Measurements from ENCODE around the gene G6PC1.
"Not testable (repeated sequence)": the region's sequence is repeated elsewhere in the genome, so short reads cannot be mapped to it uniquely, and the experiment has no call there.

G6PC1 gene

GRCh38 chr17:42901535-42902229 is 1.1 kb downstream of the G6PC1 start:
- no peak for DNase-seq (ENCODE audit: low read depth)

DNA sequence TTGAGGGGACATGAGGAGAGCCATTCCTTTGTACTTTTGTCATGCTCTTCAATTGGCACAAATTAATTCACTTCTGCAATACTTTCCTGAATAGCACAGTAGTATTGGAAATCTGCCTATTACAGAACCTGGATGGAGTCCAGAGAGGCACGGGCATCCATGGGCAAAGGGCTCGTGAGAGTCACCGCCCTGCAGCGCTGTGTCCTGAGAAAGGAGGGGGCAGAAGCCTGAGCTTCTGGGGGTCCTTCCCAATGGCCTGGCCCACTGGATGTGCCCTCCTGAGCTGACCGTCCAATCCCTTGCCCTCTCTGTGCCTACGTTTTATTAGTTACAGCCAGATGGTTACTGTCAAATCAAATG is 3.5 kb downstream of the G6PC1 start:
- DNase-seq (ENCODE audit: low read depth), result no peak

DNA sequence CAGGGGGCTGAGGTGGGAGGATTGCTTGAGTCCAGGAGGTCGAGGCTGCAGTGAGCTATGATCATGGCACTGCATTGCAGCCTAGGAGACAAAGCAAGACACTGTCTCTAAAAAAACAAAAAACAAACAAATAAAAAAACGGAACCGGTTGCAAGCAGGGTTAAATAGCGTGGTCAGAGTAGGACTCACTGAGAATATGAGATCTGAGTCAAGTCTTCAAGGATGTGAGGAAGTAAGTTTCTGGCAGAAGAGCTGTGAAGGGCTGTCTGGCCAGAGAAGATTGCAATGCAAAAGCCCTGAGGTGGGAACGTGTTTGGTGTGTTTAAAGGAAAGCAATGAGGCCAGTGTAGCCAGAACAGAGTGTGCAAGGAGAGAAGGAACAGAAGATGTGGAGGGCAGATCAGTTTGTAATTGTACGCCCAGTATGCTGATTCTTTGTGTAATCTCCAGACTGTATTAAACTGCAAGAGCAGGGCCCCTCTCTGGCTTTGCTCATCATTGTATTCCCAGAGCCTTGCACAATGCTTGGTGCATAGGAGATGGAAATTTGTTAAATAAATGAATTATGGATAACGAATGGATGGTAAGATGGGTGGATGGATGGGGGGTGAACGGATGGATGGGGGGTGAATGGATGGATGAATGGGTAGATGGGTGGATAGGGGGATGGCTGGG is 6.3 kb downstream of the G6PC1 start:
- no peak for DNase-seq (ENCODE audit: low read depth)

DNA sequence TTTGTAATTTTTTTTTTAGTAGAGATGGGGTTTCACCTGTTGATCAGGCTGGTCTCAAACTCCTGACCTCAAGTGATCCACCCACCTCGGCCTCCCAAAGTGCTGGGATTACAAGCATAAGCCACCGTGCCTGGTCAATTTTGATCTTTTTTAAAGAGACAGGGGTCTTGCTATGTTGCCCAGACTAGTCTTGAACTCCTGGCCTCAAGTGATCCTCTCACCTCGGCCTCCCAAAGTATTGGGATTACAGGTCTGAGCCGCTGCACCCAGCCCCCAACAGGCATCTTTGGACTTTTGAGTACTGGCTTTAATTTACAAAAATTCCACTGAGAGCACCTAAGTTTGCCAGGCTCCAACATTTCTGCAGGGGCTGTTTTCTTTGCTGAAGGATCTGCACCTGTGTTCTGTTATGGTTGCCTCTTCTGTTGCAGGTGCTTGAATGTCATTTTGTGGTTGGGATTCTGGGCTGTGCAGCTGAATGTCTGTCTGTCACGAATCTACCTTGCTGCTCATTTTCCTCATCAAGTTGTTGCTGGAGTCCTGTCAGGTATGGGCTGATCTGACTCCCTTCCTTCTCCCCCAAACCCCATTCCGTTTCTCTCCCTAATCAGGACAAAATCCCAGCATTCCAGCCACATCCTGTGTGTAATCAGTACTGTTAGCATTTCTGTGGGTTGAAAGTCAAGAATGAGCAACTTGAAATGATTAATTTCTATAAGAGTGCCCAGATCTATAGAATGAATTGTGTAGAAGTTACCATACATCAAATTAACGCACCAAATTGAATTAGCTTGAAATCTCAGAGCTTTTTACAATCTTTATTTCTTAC is 8.5 kb downstream of the G6PC1 start:
- no peak for DNase-seq (ENCODE audit: low read depth)

DNA sequence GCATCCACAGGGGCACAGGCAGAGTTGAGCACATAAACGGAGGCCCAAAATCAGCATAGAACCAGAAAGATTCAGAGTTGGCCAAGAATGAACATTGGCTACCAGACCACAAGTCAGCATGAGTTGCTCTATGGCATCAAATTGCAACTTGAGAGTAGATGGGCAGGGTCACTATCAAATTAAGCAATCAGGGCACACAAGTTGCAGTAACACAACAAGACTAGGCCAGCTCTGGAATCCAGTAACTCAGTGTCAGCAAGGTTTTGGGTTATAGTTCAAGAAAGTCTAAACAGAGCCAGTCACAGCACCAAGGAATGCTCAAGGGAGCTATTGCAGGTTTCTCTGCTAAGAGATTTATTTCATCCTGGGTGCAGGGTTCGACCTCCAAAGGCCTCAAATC is 12.9 kb downstream of the G6PC1 start:
- no peak for DNase-seq (ENCODE audit: low read depth)

DNA sequence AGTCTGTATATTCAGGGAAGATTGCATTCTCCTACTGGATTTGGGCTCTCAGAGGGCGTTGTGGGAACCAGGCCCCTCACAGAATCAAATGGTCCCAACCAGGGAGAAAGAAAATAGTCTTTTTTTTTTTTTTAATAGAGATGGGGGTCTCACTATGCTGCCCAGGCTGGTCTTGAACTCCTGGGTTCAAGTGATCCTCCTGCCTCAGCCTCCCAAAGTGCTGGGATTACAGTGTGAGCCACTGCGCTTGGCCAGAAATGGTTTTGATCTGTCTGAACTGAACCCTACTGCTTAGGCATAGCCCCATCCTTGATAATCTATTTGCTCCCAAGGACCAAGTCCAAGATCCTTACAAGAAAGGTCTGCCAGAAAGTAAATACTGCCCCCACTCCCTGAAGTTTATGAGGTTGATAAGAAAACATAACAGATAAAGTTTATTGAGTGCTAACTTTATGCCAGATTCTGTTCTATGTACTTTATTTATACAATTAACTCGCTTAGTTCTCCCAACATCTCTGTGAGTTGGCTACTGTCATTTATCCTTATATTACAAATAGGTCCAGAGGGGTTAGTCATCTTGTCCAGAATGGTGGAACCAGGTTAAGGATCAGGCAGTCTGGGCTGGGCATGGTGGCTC is 13.5 kb downstream of the G6PC1 start:
- no peak for DNase-seq (ENCODE audit: low read depth)

DNA sequence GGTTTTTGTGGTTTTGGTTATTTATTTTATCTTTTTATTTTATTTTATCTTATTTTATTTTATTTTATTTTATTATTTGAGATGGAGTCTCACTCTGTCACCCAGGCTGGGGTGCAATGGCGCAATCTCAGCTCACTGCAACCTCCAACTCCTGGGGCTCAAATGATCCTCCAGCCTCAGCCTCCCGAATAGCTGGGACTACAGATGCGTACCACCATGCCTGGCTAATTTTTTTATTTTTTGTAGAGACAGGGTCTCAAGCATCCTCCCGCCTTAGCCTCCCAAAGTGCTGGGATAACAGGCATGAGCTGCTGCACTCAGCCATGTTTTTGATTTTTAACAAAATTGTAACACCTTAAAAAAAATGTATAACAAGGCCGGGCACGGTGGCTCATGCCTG is 14.7 kb downstream of the G6PC1 start:
- not testable (repeated sequence) for DNase-seq (ENCODE audit: low read depth)

GRCh38 chr17:42916388-42917235 is 16.0 kb downstream of the G6PC1 start:
- DNase-seq (ENCODE audit: low read depth), result not testable (repeated sequence)

DNA sequence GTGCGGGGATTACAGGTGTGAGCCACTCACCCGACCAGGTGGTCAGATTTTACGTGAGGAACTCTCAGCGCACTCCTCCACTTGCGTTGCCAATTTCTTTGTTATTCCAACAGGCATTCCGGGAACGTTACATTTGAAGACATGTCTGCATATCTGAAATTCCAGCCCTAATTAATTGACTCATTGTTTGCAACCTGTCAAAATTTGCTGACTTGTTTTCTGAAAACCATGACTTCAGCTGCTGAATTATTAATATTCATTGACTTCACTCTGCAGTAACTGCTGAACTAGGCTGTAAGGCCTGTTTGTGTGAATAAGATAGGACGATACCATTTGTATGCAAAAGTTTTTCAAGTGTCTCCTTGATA is 16.6 kb downstream of the G6PC1 start:
- DNase-seq (ENCODE audit: low read depth), result no peak

DNA sequence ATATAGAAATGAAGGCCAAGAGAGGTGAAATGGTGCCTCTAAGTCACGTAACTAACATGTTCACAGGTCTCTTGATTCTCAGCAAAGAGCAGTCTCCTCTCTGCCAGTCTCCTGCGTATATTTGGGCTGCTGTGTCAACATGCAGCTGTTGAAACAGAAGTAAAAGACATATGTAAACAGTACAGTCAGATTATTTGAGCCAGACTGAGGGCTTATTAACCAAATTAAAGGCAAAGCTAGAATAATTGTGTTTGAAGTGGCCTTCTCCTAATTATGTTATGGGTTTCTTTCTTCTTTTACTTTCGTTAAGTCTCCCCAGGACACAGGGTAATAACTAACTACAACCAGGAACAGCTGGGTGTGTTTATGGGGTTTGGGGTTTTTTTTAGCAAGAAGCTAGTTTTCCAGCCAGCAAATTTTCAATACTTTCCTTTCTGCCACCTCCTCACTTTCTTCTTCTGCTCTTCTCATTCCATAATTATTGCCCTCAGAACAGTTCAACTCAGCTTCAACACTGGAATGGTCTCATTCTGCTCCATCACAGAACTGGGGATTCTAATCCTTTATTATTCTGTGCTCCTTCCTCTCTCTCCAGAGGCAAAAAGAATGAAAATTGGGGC is 18.4 kb downstream of the G6PC1 start:
- no peak for DNase-seq (ENCODE audit: low read depth)

DNA sequence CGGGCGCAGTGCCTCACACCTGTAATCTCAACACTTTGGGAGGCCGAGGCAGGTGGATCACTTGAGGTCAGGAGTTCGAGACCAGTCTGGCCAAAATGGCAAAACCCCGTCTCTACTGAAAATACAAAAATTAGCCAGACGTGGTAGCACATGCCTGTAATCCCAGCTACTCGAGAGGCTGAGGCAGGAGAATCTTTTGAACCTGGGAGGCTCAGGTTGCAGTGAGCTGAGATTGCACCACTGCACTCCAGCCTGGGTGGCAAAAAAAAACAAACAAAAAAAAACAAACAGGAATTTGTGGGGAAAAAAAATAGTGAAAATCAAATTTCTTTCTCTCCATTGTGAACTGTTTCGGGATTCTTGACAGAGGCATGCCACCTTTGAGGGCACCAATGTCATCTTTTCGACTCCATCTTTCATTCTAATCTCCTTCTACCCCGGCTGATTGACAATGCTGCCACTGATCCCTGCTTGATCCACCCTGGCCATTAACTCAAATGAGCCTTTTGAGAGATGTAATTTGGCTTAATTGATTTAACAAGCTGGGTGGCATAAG is 19.0 kb downstream of the G6PC1 start:
- not testable (repeated sequence) for DNase-seq (ENCODE audit: low read depth)

GRCh38 chr17:42920106-42920900 is 19.7 kb downstream of the G6PC1 start:
- DNase-seq (ENCODE audit: low read depth), result no peak

DNA sequence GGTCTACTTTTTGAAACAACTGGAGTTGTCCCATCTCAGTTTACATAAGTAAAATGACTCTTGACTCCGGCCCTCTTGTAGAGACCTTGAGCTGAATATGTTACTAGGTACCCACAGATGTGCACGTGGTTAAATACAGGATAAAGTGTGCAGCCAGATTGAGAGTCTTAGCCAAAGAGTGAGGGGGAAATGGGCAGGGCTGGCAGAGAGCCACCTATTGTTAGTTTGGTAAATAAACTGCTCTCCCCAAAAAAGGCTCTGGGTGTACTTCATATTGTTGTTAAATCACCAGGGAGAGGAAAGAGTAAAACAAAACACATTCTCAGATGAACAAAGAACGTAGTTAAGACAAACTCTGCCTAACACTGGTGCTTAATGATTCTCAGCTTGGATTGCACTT is 20.3 kb downstream of the G6PC1 start:
- DNase-seq (ENCODE audit: low read depth), result no peak

DNA sequence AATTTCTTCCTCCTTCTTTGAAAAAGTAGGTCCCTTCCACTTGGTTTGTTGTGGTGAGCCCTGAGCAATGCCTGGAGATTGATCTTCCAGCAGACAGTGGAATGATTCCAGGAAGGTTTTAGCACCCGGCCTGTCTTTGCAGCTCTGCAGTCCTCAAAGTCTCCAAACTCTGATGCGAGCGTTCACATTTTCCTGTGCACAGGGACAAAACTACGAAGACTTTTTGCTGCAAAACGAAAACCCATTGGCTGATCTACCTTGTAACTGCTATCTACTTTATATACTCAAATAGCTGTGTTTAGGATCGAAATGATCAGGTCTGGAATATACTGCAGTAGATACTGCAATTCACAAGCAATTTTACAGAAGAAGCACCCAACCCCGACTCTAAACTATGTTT is 21.7 kb downstream of the G6PC1 start:
- DNase-seq (ENCODE audit: low read depth), result no peak

GRCh38 chr17:42923472-42923871 is 22.9 kb downstream of the G6PC1 start:
- not testable (repeated sequence) for DNase-seq (ENCODE audit: low read depth)

DNA sequence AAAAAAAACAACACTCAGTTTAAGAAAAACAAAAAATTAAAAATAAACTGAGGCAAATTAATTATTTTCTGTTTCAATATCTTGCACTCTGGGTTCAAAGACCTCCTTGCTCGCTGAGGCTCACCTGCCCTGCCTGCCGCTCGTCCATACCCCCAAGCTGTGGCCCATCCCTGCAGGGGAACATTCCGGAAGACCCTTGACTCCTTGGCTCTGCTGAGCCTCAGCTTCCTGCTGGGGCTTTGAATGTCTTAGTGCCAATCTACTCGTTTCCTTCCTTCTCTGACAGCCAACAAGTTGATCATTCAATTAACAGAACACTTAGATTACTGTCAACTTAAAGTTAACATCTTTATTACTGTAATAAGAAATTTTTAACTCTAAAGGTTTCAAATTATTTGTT is 24.3 kb downstream of the G6PC1 start:
- no peak for DNase-seq (ENCODE audit: low read depth)

GRCh38 chr17:42928714-42929496 is 28.3 kb downstream of the G6PC1 start:
- peak; percentile 66 for DNase-seq (ENCODE audit: low read depth)

DNA sequence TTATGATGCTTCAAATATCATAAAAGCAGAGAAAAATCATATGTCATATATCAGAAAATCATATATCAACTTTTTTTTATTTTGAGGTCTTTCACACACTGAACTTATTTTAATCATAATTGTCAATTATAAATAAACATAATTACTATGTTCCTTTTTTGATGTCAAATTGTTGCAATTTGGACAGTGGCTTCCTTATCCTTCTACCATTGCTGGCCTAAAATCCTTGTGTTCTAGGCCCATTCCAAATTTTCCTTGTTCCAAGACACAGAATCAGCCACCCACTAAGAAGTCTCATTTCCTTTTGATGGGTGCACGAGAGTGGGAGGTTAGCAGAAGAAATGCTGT is 28.9 kb downstream of the G6PC1 start:
- DNase-seq (ENCODE audit: low read depth), result no peak
